EL (cell line): Measurements from ENCODE around the gene ADAMTS13.
A peak's percentile ranks its signal among the peaks of the same experiment; 100 is the strongest.
"Not testable (repeated sequence)": the region's sequence is repeated elsewhere in the genome, so short reads cannot be mapped to it uniquely, and the experiment has no call there.

Source experiments
- DNase-seq: peaks from one replicate; pipeline ENCODE4 v3.0.0-alpha.2; 2016

ADAMTS13 gene

DNA sequence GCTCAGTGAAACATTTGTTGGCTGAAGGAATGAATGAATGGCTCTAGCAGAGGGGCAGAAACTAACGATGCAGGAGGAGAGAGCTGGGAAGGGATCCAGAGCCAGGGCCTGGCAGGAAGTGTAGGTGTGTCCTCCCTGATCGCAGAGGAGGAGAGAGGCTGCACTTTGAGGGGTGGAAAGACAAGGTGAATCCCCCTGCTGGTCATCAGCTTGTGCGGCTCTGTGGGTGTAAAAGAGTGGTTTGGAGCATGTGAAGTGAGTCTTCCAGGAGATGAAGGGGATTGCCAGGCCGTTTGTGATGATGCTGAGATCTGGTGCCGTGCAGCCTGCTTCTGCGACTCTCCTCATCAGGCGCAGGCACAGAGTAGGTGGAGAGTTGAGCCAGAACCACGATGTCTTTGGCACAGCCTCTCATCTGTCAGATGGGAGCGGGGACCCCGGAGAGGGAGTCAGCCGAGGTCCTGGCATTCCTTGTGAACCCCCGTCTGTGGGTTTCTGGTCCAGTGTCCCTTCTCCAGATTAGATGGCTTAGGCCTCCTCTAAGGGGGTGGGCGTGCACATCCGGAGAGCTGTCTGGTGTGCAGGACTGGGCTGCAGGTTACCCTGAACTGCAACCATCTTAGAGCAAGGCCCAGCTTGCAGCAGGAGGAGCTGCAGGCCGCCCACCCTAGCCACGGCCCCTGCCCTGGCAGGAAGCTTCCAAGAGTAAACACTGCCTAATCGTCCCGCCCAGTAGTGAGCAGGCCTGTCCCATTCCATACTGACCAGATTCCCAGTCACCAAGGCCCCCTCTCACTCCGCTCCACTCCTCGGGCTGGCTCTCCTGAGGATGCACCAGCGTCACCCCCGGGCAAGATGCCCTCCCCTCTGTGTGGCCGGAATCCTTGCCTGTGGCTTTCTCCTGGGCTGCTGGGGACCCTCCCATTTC is at the start of gene ADAMTS13:
Gene ADAMTS13 (plus strand): TSS at position 753 of the 928 bp plus-strand sequence. CDS start 77 bp downstream, at position 830.
- DNase-seq, result no peak

DNA sequence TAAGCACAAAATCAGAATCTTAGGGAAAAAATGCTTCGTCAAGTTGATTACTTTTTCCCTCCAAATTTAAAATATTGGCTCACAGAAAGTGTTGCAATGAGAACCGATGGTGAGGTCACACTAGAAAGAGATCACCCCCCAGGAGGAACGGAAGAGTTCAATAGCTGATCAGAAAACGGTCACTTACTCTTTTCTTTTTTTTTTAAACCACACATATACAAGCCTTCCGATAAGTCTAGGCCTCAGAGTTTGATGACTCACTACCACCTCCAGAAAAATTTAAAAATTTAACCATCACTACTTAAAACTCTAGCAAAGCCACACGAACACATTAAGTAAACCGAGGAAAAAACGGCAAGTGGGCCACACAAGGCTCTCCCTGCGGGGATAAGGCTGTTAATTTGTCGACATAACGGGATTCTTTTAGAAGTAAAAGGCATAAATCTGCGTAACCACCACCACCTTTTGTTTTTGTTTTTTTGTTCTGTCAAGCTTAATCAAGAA is 47.5 kb upstream of the ADAMTS13 start:
- peak; percentile 71 for DNase-seq

DNA sequence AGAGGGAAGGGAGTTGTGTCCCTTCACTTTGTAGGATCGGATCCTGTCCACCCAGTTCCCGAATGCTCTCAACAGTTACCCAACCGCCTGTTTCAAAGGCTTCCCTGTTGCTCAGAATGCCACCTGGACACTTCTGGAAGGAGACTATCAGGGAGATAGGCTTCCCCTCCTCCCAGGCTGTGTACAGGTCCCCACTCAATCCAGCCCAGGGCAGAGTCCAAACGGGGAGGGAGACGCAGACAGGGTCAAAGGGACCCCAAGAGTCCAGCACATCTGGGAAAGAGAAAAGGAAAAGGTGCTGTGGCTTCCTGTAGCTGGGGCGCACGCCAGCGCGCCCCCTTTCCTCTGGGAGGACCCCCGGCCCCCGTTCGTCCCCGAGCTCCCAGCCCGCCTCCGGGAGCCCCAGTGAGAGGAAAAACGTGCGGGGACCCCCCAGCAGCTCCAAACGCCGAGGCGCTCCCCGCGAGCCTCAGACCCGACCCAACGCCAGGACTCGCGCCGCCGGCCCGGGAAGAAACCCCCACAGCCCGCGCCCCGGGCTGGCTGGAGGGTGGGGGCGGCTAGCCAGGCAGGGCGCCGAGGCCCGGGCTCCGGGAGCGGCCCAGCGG is 46.9 kb upstream of the ADAMTS13 start:
- peak; percentile 58 for DNase-seq

DNA sequence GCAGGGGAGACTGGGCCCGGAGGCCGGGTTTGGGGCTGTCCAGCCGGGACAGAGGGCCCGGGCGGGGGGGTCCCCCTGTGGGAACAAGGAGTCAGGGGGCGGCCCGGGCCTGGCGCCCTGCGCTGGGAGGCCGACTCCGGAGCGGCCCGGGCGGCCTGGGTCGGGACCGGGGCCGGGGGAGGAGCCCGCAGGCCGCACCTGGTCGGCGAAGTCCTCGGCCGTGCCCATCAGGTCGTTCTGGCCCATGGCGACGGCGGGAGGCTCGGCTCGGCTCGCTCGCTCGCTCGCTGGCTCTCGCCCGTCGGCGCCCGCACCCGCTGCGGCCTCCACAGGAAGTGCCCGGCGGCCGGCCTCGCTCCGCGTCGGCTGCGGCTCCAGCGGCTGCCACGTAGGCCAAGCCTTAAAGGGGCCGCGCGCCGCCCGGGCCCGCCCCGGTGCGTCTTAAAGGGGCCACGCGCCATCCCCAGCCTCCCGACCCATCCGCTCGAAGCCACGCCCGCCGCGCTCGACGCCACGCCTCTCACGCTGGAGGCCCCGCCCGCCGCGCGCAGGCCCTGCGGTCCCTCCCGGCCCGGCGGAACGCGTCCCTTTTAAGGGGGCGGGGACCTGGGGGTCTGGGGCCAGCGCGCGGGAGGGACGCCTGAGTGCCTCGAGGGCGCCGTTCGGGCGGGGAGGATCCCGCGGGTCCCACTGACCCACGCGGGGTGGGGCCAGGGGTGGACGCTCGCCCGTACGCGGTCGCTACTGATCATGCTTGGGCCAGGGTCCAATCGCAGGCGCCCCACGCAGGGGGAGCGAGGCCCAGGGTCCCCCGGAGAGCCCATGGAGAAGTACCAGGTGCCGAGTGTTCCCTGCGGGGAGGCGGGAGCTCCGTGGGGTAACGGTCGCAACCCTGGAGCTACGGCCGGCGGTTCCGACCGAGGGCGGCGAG is 46.2 kb upstream of the ADAMTS13 start, which contains the start of the genes STKLD1 and SURF4:
Gene STKLD1 (plus strand): TSS at position 643 of the 931 bp plus-strand sequence. CDS start 108 bp downstream, at position 751.
Gene SURF4 (minus strand): TSS at position 337 of the 931 bp plus-strand sequence. CDS start 91 bp downstream, at position 246.
- DNase-seq, result peak; percentile 96

- not testable (repeated sequence) for DNase-seq
These were observed 44.9 kb upstream of the ADAMTS13 start for GRCh38 chr9:133377280-133377679.

DNA sequence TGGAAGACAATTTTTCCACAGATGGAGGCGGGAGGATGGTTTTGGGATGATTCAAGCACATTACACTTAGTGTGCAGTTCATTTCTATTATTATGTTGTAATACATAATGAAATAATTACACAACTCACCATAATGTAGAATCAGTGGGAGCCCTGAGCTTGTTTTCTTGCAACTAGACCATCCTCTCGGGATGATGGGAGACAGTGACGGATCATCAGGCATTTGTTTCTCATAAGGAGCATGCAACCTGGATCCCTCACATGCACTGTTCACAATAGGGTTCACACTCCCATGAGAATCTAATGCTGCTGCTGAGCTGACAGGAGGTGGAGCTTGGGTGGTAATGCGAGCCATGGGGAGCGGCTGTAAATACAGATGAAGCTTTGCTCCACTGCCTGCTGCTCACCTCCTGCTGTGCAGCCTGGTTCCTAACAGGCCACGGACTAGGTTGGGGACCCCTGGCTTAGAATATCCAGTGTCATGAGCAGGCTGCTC is 44.4 kb upstream of the ADAMTS13 start:
- no peak for DNase-seq

- DNase-seq, result no peak
These were observed 43.7 kb upstream of the ADAMTS13 start for GRCh38 chr9:133378408-133378962.

DNA sequence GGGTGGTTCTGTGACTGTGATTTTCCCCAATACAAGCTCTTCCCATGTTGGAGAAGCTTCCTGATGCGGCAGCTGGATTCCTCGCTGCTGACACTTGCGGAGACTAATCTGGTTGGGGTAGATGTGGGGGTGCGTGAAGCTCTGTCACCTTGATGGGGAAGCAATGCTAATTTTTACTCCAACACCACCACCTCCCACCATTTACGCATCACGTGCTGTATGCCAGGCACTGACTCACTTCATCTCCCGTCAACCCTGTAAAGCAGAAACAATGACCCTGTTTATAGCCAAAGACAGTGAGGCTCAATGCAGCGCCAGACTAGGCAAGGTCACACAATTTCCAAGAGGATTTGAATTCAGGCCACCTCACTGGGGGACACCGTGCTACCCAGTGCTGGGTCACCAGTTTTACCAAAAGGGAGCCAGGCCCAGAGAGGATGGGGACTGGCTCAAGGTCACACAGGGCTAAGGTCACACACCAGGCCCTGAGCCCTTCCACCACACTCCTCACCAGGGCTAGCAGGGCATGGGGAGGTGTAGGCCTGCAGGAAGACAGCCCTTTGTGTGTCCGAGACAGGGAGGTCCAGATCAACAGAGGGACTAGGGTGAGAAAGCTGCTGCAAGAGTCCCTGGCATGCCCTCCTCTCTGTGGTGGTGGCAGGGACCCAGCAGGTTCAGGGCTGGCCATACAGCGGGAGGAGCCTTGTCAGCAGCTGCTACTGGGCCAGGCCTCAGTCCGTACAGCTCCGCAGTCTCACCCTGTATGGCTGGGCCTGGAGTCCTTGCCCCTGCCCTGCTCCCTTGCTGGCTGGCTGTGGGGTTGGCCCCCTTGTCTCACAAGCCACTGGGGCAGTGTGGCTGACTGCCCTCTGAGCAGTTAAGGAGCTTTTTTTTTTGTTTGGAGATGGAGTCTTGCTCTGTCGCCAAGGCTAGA is 42.7 kb upstream of the ADAMTS13 start:
- no peak for DNase-seq

DNA sequence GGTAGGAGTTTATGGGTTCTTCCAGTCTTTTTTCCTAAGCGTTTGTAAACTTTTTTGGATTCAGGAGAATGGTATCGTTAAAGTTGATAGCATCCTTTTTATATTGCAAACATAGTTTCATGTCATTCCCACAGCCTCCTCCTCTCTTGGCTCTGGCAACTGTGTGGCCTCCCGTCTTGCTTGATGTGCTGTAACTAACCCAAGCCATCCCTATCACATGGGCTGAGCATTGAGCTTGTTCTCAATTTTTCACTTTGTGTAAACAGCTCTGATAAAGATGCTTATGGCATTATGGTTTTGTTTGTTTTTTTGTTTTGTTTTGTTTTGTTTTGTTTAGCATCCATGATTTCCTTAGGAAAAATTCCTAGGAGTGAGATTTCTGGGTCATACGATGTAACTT is 41.4 kb upstream of the ADAMTS13 start:
- no peak for DNase-seq

DNA sequence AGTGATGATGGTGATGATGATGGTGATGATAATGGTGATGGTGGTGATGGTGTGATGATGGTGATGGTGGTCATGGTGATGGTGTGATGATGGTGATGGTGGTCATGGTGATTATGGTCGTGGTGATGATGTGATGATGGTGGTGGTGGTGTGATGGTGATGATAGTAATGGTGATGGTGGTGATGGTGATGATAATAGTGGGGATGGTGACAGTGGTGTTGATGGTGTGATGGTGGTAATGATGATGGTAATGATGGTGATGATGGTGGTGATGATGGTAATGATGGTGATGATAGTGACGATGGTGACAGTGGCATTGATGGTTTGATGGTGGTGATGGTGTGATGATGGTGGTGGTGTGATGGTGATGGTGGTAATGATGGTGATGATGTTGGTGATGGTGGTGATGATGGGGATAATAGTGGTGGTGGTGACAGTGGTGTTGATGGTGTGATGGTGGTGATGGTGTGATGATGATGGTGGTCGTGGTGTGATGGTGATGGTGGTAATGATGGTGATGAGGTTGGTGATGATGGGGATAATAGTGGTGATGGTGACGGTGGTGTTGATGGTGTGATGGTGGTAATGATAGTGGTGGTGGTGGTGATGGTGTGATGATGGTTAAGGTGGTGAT is 39.5 kb upstream of the ADAMTS13 start:
- no peak for DNase-seq

- DNase-seq, result no peak
These were observed 38.7 kb upstream of the ADAMTS13 start for GRCh38 chr9:133383438-133383837.

- no peak for DNase-seq
These were observed 37.3 kb upstream of the ADAMTS13 start for GRCh38 chr9:133384736-133385321.

DNA sequence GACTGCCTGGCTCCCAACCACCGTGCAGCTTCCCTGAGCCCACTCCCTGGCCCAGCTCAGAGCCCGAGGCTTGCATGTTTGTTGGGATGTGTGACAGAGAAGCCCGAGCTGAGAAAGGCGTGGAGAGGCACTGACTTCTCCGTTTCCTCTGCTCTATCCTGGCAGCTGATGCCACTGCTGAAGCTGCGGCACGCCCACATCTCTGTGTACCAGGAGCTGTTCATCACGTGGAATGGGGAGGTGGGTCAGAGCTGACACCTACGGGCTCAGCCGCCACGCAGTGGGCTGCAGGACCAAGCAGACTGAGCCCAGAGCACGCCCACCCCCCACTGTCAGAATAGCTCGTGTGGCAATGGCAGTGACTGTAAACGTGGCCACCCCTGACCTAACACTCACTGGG is 36.7 kb upstream of the ADAMTS13 start:
- no peak for DNase-seq

DNA sequence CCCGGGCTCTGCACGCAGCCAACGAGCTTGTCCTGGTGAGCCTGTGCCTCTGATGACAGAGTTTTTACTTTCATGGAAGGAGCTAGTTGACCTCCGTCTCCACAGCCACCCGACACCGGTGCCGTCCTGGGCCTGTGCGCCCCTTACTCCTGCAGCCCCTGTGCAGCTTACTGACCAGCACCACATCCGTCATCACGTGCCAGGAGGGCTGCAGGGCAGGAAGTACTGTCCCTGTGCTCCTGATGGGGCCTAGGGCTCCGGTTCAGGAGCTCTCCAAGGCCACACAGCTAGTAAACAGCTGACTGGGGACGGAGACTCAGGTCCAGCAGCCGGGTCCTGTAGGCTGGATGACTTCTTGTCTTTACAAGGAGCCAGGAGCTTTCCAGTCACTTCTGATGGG is 35.8 kb upstream of the ADAMTS13 start:
- DNase-seq, result no peak

DNA sequence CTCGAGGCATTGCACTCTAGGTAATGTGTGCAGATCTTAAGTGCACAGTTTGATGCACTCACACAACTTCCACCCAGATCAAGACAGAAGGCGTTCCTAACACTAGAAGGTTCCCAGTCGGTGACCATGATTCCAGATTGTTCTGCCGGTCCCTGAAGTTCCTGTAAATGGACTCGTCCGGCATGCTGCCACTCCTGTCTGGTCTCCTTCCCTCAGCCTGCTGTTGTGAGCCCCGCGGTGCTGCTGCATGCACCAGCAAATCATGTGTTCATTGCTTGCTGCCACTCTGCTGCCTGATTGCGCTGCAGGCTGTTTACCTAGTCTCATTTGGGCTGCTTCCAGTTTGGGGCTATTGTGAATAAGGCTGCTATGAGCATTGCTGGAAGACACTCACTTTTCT is 34.5 kb upstream of the ADAMTS13 start:
- DNase-seq, result no peak

DNA sequence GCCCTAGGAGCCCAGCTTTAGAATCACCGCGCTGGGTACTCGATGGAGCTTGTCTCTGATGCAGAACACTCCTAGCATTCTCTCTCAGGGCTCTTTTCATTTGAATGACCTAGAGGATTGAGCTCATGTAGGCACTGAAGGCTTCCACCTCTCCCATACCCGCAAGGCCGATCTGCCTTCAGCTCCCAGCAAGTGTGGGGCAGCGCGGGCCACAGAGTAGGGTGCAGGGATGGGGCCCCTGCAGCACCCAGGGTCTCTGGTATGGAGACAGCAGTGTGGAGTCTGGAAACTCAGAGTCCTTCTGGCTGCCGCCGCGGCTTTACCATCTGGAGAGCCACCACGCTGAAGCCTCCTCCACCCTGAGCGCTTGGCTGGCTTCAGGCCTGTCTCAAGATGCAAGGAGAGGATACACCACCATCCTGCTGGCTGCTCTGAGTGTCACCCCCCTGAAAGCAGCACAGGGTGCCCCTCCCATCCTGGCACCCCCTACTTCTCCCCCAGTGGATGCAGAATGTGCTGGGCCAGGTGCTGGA is 33.1 kb upstream of the ADAMTS13 start:
- DNase-seq, result no peak

DNA sequence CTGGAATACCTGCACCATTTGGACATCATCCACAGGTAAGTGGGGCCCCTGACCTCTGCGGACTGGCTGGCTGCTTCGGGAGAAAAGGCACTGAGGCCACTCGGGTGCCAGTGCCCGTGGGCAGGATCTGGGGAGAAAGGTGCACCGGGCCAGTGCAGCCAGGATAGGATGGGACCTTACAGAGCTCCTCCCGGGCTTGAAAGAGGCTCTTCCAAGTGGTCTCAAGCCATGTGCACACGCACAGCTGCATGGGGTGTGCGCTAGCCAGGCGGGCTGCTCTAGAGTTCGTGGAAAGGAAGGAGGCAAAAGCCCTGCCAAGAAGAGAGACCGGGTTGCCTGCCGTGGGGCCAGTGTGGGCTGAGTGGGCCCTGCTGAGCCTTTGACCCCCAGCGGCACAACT is 32.6 kb upstream of the ADAMTS13 start:
- no peak for DNase-seq

DNA sequence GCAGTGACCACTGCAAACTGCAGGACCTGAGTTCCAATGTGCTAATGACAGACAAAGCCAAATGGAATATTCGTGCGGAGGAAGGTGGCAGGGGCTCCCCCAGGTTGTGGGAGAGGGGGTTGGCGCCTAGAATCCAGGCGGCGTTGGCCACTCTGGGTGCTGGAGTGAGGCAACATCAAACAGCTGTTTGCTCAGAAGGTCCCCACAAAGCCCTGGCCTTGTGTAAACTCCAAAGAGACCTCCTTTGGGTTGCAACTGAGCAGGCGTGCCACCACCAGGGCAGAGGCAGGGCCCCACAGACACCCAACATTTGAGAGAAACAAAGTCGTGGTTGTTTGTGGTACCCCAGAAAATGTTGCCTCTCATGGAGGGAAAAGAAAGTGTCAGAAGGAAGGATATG is 31.5 kb upstream of the ADAMTS13 start:
- no peak for DNase-seq

DNA sequence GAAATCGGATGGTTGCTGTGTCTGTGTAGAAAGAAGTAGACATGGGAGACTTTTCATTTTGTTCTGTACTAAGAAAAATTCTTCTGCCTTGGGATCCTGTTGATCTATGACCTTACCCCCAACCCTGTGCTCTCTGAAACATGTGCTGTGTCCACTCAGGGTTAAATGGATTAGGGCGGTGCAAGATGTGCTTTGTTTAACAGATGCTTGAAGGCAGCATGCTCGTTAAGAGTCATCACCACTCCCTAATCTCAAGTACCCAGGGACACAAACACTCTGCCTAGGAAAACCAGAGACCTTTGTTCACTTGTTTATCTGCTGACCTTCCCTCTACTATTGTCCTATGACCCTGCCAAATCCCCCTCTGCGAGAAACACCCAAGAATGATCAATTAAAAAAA is 30.7 kb upstream of the ADAMTS13 start:
- not testable (repeated sequence) for DNase-seq

DNA sequence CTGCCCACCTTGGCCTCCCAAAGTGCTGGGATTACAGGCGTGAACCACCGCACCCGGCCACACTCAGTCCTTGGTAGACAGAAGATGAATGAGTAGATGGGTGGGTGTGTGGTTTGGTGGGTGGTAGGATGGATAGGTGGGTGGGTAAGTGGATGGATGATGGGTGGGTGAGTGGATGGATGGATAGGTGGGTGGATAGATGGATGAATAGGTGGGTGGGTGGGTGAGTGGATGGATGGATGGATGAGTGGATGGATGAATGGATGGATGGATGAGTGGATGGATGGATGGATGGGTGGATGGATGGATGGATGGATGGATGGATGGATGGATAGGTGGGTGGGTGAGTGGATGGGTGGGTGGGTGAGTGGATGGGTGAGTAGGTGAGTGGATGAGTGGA is 29.9 kb upstream of the ADAMTS13 start:
- DNase-seq, result not testable (repeated sequence)
